HCT116 (cell line): Measurements from ENCODE around the gene EXD2. TPM values are rescaled to one million over a fixed set of nuclear protein-coding genes. Genes with fewer than 3 reads are reported as not detected.
A peak's percentile ranks its signal among the peaks of the same experiment; 100 is the strongest.

Experiments
- ATAC-seq: fragments of 200-7000 bp; cut with Tn5 transposase; 2 replicates; pipeline ENCODE4 v1.9.1; 2020; ENCODE audit warnings: mild to moderate bottlenecking, moderate library complexity
- BruUV-seq: library from RNA; stranded (reverse); fragments of 400-500 nt; replicated peaks from 2 replicates; lab custom pipeline; 2021; lab: Mats Ljungman, UMichigan
- CTCF ChIA-PET: fragments of 300-600 bp; sonication (Branson Sonifier 250); formaldehyde crosslinking; loops from one replicate; lab custom pipeline; 2021; ENCODE audit warnings: antibody characterized with exemption; lab: Charles Lee
- POLR2A ChIA-PET: fragments of 300-600, 350-600 bp; sonication (Branson Sonifier 250); formaldehyde crosslinking; loops from one replicate; lab custom pipeline; 2021; ENCODE audit warnings: antibody characterized with exemption; lab: Charles Lee
- RAD21 ChIA-PET, 2 experiments: fragments of 300-600 bp; sonication (Branson Sonifier 250); formaldehyde crosslinking; loops; one replicate each; lab custom pipeline; 2023; ENCODE audit warnings: low total read pairs in 2 of 2; ENCODE audit not compliant: uncharacterized antibody in 2 of 2, unreplicated experiment in 2 of 2, low non-redundant PET in 1 of 2; lab: Charles Lee
- DNase-seq: peaks from one replicate; pipeline ENCODE4 v3.0.0-alpha.2; 2010; ENCODE audit warnings: low read depth, low spot score
- H2AFZ ChIP-seq: fragments of 200-600 bp; shearing (Covaris generic), sonication (generic); 2 replicates; pipeline ENCODE4 v1.6.1; 2017; ENCODE audit warnings: low read depth, mixed run types, mixed read lengths, antibody characterized with exemption, low read length; ENCODE audit not compliant: poor library complexity, severe bottlenecking
- H3K27ac ChIP-seq: 2 replicates; pipeline ENCODE4 v1.5.1; 2012; ENCODE audit warnings: low read depth, low read length
- H3K27me3 ChIP-seq: fragments of 200-600 bp; sonication (generic); 2 replicates; pipeline ENCODE4 v1.6.1; 2016; ENCODE audit warnings: mixed run types, low read length, mixed read lengths; ENCODE audit not compliant: insufficient read depth
- H3K36me3 ChIP-seq, 2 experiments: fragments of 200-500 bp in 1 of 2; fragments of 200-600 bp in 1 of 2; sonication (Bioruptor generic) in 1 of 2; sonication (generic) in 1 of 2; 2 replicates each; pipeline versions ENCODE4 v1.5.1 to v1.6.1; 2014 to 2016; ENCODE audit warnings: low read length in 2 of 2, inconsistent platforms in 1 of 2, mixed read lengths in 1 of 2, mixed run types in 1 of 2; ENCODE audit not compliant: insufficient read depth in 2 of 2, control insufficient read depth in 1 of 2
- H3K4me1 ChIP-seq, 2 experiments: fragments of 200-600 bp in 1 of 2; sonication (generic) in 1 of 2; 2 replicates each; pipeline versions ENCODE4 v1.5.1 to v1.6.1; 2012 to 2017; ENCODE audit warnings: low read length in 2 of 2, inconsistent platforms in 1 of 2, mild to moderate bottlenecking in 1 of 2, mixed read lengths in 1 of 2, mixed run types in 1 of 2, moderate library complexity in 1 of 2; ENCODE audit not compliant: insufficient read depth in 2 of 2, control insufficient read depth in 1 of 2
- H3K4me2 ChIP-seq: fragments of 200-600 bp; sonication (generic); 2 replicates; pipeline ENCODE4 v1.6.1; 2017; ENCODE audit warnings: mixed run types, low read length, mixed read lengths
- H3K4me3 ChIP-seq, 2 experiments: fragments of 200-600 bp in 1 of 2; sonication (generic) in 1 of 2; replicated peaks in 1 of 2; 2 replicates each; pipeline ENCODE4 v1.5.1; 2011 to 2016; ENCODE audit warnings: low read length in 2 of 2, control low read depth in 1 of 2, low read depth in 1 of 2, mild to moderate bottlenecking in 1 of 2, mixed read lengths in 1 of 2, mixed run types in 1 of 2
- H3K79me2 ChIP-seq: fragments of 200-600 bp; sonication (generic); 2 replicates; pipeline ENCODE4 v1.6.1; 2017; ENCODE audit warnings: mild to moderate bottlenecking, mixed run types, low read length, moderate library complexity, mixed read lengths; ENCODE audit not compliant: insufficient read depth
- H3K9ac ChIP-seq: fragments of 200-600 bp; sonication (generic); 2 replicates; pipeline ENCODE4 v1.6.1; 2016; ENCODE audit warnings: low read length, mixed read lengths
- H3K9me2 ChIP-seq: fragments of 200-600 bp; sonication (generic), shearing (Covaris generic); 2 replicates; pipeline ENCODE4 v1.6.1; 2017; ENCODE audit warnings: mixed run types, mild to moderate bottlenecking, moderate library complexity; ENCODE audit not compliant: insufficient read depth
- H3K9me3 ChIP-seq, 2 experiments: fragments of 200-500 bp in 1 of 2; fragments of 200-600 bp in 1 of 2; sonication (Bioruptor generic) in 1 of 2; sonication (generic) in 1 of 2; 2 replicates each; pipeline ENCODE4 v1.6.1; 2014 to 2017; ENCODE audit warnings: low read length in 2 of 2, mixed read lengths in 2 of 2, inconsistent platforms in 1 of 2, low read depth in 1 of 2, mild to moderate bottlenecking in 1 of 2, mixed run types in 1 of 2, moderate library complexity in 1 of 2; ENCODE audit not compliant: control insufficient read depth in 1 of 2, insufficient read depth in 1 of 2
- H4K20me1 ChIP-seq: fragments of 200-600 bp; sonication (generic), shearing (Covaris generic); 2 replicates; pipeline ENCODE4 v1.6.1; 2017; ENCODE audit warnings: mixed run types, mild to moderate bottlenecking, moderate library complexity; ENCODE audit not compliant: insufficient read depth
- ATF3 ChIP-seq: IDR thresholded peaks from 2 replicates; pipeline ENCODE4 v1.6.1; 2012
- CBX3 ChIP-seq: IDR thresholded peaks from 2 replicates; pipeline ENCODE4 v1.6.1; 2012; ENCODE audit warnings: low read depth
- CEBPB ChIP-seq: IDR thresholded peaks from 2 replicates; pipeline ENCODE4 v1.6.1; 2012; ENCODE audit warnings: low read depth
- FOSL1 ChIP-seq: IDR thresholded peaks from 2 replicates; pipeline ENCODE4 v1.6.1; 2012; ENCODE audit warnings: low read depth
- MAX ChIP-seq: IDR thresholded peaks from 2 replicates; pipeline ENCODE4 v1.6.1; 2012
- POLR2A ChIP-seq: IDR thresholded peaks from 2 replicates; pipeline ENCODE4 v1.7.0; 2011; ENCODE audit warnings: borderline replicate concordance; ENCODE audit not compliant: insufficient read depth, insufficient read length; ENCODE audit errors: extremely low read depth
- POLR2AphosphoS5 ChIP-seq: IDR thresholded peaks from 2 replicates; pipeline ENCODE4 v1.6.1; 2011; ENCODE audit warnings: mild to moderate bottlenecking, low read depth, low read length, moderate library complexity
- RAD21 ChIP-seq: IDR thresholded peaks from 2 replicates; pipeline ENCODE4 v1.6.1; 2012; ENCODE audit warnings: low read depth, mild to moderate bottlenecking
- REST ChIP-seq: IDR thresholded peaks from 2 replicates; pipeline ENCODE4 v1.6.1; 2012; ENCODE audit warnings: low read depth
- SP1 ChIP-seq: IDR thresholded peaks from 2 replicates; pipeline ENCODE4 v1.6.1; 2012; ENCODE audit warnings: low read depth
- SRF ChIP-seq: IDR thresholded peaks from 2 replicates; pipeline ENCODE4 v1.6.1; 2012; ENCODE audit warnings: low read depth
- TCF7L2 ChIP-seq: IDR thresholded peaks from 2 replicates; pipeline ENCODE4 v1.7.0; 2011; ENCODE audit warnings: borderline replicate concordance, inconsistent platforms; ENCODE audit not compliant: insufficient read depth, insufficient read length; ENCODE audit errors: extremely low read depth
- YY1 ChIP-seq: IDR thresholded peaks from 2 replicates; pipeline ENCODE4 v1.6.1; 2011; ENCODE audit warnings: low read length, low read depth, moderate library complexity, mild to moderate bottlenecking; ENCODE audit not compliant: insufficient replicate concordance; ENCODE audit errors: extremely low read depth
- ZBTB33 ChIP-seq: IDR thresholded peaks from 2 replicates; pipeline ENCODE4 v1.6.1; 2011; ENCODE audit warnings: mild to moderate bottlenecking, low read length, moderate library complexity; ENCODE audit not compliant: insufficient replicate concordance; ENCODE audit errors: extremely low read depth
- ZFX ChIP-seq: fragments of 450-650 bp; IDR thresholded peaks from 2 replicates; pipeline ENCODE4 v1.6.1; 2017
- ZNF274 ChIP-seq: fragments of 200-500 bp; sonication (Bioruptor generic); IDR thresholded peaks from 2 replicates; pipeline ENCODE4 v1.6.1; 2014; ENCODE audit warnings: mild to moderate bottlenecking, low read depth, low read length, inconsistent platforms
- intact Hi-C: fragments of 100-400 bp; cut with micrococcal nuclease; formaldehyde crosslinking; loops from 2 replicates; pipeline ENCODE4 v1.10.0; 2022
- total RNA-seq: library from RNA; stranded (reverse); gene quantifications from one replicate; pipeline ENCODE4 v1.2.1, GENCODE V29; 2021; ENCODE audit not compliant: unreplicated experiment

The EXD2 gene
- total RNA-seq, 1 experiment from 2014 or later, result 20.2 TPM

- TF ChIP-seq SP1 (no peak), POLR2A (no peak)
These were observed 49.4 kb downstream of the EXD2 start (continued) for GRCh38 chr14:69240527-69241173.

GRCh38 chr14:69241577-69241976 is 50.3 kb downstream of the EXD2 start:
- TF ChIP-seq CEBPB (no peak), ZFX (no peak), TCF7L2 (no peak), RAD21 (no peak), POLR2A (no peak), ZNF274 (no peak), YY1 (no peak), ATF3 (no peak), FOSL1 (no peak), REST (no peak), SP1 (no peak), CBX3 (no peak), SRF (no peak), MAX (no peak), ZBTB33 (no peak), POLR2AphosphoS5 (no peak)
- POLR2A ChIA-PET, result no interaction called here
- Histone ChIP-seq H3K36me3 (peaks cover 0 to 7% of the 10 kb centered on the region in 2 experiments; a peak in 2 of 4 replicates), H4K20me1 (no peaks in the 10 kb centered on the region), H3K4me2 (no peak overlapping the region), H3K27me3 (no peaks in the 10 kb centered on the region), H3K27ac (no peak overlapping the region), H3K9ac (no peak overlapping the region), H3K79me2 (no peaks in the 10 kb centered on the region), H3K4me1 (no peaks in the 10 kb centered on the region), H3K9me3 (no peaks in the 10 kb centered on the region), H3K4me3 (no peak overlapping the region), H2AFZ (no peak overlapping the region), H3K9me2 (no peaks in the 10 kb centered on the region)
- CTCF ChIA-PET, result interaction anchor here (1.6 kb wide), 2 partner anchors 112 to 218 kb away, joined by 5 to 7 read pairs; no protein-coding TSS in a partner anchor
- BruUV-seq, result TSS peak; percentile 33
- ATAC-seq (no peak), DNase-seq (no peak)
- intact Hi-C loops, result loop anchor here (5.0 kb wide), 2 partner anchors 114 to 236 kb away; no protein-coding TSS in a partner anchor
- RAD21 ChIA-PET, result no interaction called here
